GM19238 (cell line): Measurements from ENCODE around the gene VWA8.
A peak's percentile ranks its signal among the peaks of the same experiment; 100 is the strongest.
"Not testable (repeated sequence)": the region's sequence is repeated elsewhere in the genome, so short reads cannot be mapped to it uniquely, and the experiment has no call there.

Experiments
- DNase-seq: peaks from one replicate; pipeline ENCODE4 v3.0.0; 2011; ENCODE audit warnings: low spot score; ENCODE audit not compliant: insufficient read length

The VWA8 gene

DNA sequence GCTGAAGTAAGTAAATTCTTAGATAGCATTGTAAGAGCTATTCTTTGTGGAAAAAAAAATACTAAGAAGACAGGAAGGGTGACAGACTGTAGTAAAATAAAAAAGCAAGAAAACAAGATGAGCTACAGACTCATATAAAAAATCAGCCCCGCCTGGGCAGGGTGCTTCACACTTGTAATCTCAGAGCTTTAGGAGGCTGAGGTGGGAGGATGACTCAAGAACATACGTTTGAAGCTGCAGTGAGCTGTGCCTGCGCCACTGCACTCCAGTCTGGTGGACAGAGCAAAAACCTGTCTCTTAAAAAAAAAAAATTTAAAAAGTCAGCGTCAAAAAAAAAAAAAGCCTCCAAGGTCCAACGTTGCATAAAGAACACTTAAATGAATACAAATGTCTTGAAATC lies 102.1 kb downstream of the VWA8 start:
- no peak for DNase-seq

DNA sequence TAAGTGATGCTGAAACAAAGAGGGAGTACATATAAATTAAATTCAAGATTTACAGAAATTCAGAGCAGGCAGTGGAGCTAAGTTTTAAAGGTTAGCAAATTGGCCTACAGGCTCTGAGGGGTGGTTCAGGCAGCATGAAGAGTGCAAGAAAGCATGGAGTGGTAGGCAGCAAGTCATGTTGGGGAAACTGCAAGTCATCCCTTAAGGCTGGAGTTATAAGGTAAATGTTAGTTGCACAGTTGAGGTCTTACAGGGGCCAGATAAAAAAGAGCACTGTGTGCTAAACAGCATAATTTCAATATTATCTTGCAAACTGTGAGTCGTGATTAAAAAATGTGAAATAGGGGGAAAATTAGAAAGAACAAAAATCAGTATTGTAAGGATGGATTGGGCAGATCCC lies 106.2 kb downstream of the VWA8 start:
- DNase-seq = no peak

DNA sequence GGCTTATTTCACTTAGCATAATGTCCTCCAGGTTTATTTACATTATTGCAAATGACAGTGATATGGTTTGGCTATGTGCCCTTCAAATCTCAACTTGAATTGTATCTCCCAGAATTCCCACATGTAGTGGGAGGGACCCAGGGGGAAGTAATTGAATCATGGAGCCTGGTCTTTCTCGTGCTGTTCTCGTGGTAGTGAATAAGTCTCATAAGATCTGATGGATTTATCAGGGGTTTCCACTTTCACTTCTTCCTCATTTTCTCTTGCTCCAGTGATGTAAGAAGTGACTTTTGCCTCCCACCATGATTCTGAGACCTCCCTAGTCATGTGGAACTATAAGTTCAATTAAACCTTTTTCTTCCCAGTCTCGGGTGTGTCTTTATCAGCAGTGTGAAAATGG lies 109.6 kb downstream of the VWA8 start:
- no peak for DNase-seq

DNA sequence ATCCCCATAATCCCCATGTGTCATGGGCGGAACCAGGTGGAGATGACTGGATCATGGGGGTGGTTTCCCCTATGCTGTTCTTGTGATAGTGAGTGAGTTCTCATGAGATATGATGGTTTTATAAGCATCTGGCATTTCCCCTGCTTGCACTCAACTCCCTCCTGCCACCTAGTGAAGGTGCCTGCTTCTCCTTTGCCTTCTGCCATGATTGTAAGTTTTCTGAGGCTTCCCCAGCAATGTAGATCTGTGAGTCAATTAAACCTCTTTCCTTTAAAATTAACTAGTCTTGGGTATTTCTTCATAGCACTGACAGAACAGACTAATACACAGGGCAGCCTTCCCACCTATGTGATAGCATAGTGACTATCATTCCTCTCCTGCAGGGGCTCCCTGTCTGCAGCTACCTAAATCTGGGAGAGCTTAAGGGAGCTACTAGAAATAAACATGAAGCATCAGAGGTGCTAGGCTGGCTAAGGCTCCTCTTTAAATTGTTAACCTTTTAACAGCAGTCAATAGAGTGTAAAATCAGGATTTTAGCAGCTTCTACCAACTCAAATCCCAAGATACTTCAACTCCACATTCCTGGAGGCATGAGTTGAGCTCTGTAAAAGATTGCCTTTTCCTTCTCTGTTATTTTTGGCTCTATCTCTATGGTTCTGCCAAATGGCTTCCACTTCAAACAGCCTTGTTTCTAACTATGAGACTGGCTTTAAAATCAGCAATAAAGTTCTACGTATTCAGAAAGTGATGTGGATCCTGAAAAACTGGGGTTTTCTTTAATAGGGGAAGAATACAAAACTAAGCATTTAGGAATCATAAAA lies 112.3 kb downstream of the VWA8 start:
- no peak for DNase-seq

DNA sequence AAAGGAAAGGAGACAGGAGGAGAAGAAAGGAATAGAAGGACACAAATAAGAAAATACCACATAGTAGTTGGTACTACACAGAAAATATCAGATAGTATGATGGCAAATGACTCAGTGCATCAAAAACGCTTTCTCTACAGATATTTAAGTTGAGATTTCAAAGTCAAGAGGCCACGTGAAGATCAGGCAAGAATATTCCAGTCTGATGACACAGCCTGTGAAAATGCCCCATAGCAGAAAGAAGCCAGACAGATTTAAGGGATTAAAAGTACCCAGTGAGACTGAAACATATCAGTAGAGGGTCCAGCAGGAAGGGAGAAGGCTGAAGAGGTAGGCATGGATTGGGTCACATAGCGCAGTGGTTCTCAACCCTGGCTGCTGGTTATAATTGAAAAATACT lies 113.7 kb downstream of the VWA8 start:
- no peak for DNase-seq

DNA sequence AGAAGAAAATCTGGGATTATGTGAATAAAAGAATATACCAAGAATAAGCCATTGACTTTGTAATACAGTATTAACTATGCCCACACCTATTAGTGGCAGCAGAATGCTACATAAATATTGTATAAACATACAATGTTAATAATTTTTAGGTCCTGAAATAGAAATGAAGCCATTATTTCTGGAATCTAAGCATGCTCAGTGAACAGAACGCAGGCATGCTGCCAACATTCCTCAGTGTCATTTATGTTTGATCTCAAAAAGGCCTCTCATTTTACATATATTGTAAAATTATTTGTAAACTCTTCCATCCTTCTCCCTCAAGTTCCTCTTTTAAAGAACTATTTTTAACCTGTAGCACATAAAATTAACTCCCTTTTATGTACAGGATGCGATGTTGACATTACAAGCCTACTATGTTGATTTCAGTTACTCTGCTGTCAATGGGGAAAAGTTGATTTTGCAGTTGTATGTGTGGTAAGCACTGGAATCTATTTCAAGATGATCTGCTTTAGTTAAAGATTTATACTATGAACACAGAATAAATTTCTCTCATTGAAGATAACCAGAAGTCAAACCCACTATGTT lies 118.8 kb downstream of the VWA8 start:
- DNase-seq = no peak

DNA sequence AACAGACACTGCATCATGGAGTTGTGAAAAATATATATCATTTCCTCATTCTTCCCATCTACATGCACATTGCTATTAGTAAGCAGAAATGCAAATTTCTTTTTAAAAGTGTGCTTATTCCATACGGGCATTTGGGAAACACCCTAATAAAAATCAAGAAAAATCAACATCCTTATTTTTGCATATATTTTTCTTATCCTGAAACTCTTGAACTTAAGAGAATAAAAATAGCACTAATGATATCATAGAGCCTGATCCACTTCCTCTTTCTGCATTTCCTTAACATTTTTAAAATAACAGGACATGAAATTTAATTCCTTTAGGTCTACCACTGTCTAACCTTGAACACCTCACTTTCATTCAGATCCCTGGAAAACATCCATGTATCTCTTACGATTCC lies 123.3 kb downstream of the VWA8 start:
- no peak for DNase-seq

DNA sequence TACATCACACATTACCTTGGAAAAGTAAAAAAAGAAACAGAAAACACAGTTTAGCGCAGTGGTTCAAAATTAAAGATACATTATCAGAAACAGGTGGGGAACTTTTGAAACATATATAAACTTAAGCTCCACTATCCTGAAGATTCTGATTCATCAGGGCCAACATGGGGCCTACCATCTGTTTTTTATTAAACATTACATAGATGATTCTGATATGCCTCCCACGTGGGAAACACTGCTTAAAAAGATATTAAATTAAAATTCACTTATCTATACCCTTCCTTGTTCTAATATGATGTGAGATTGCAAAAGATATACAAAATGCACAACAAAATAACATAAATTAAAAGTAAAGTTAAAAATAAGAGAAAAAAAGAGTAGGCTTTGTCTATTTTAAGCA lies 125.0 kb downstream of the VWA8 start:
- DNase-seq = no peak

DNA sequence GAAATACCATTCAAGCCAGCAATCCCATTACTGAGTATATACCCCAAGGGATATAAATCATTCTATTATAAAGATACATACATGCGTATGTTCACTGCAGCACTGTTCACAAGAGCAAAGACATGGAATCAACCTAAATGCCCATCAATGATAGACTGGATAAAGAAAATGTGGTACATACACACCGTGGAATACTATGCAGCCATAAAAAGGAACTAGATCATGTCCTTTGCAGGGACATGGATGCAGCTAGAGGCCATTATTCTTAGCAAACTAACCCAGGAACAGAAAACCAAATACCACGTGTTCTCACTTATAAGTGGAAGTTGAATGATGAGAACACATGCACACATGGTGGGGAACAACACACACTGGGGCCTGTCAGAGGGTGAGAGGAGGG lies 126.2 kb downstream of the VWA8 start:
- not testable (repeated sequence) for DNase-seq

DNA sequence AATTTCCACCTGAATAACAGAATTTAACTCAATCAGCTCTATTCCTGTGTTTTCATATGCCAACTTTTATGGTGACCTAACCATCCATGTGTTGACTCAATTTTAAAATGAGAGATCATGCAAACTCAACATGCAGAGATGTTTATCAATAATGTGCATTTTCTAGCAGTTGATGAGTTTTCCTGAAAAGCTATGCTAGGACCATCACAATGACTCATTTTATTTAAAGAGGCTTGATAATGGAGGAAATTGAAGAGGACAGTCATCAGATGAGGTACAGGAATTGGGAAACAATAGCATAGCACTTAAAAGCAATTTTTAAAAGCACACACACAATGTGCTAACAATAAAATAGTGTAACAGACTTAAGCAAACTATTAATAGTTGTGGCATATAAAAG lies 127.1 kb downstream of the VWA8 start:
- no peak for DNase-seq

DNA sequence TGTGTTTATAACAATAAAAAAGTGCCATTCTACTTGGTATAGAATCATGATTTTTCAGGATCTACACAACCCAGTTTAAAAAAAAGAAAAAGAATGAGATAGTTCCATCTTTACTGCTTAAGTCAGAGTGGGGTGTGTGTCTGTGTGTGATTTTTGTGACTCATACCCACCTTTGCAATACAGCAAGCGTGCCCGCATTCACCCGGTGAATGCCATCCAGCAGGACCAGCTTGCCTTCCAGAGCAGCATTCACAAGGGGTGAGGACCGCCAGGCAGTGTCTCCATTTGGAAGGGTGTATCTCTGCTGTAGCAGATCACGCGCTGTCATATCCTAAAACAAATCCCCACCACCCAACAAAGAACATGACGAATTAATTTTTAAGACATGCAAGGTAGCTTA lies 127.7 kb downstream of the VWA8 start:
- DNase-seq = no peak

DNA sequence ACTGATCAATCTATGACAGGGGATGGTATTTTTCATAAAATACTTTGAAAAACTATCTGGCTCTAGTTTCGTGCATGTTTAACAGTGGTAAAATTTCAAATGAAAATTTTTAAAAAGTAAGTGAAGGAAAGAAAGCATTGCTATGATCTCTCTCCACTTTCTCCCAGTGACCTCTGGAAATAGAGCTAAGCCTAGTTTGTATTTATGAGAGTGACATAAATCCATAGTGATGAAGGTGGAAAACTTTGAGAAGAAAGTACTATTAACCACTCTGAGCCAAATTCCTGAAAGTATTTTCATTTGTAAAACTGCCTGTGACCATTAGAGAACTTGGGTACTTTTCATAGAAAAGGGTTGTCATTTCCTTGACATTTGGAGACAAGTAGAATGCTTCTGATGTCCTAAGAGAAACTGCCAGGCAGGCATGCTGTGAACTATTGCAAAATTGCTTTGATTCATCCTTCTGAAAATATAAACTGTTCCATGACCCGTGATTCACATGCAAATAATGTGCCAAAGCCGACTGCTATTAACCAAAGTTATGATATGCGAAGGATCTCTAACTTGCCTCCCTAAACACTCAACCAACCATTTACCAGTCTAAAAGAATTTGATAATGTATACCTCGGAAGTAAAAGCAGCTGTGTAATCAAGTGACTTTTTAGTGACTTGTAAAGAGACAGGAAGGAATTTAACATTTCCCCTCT lies 133.2 kb downstream of the VWA8 start:
- no peak for DNase-seq

DNA sequence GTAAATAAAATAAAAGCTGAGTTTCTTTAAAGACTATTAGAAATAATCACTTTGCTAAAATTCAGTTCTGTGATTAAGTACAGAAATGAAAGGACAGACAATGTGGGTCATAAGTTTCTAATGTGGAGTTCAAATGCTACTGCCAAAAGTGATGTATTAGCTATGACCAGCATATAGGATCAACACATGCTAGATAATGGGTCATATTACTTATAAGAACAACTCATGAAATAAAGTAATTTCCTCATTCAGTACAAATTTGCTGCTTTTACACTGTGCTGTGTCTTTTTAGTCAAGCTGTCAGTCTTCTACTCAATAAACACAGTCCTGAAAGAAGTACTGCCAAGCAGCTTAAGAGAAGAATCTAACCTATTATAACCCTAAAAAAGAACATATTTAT lies 135.2 kb downstream of the VWA8 start:
- no peak for DNase-seq

DNA sequence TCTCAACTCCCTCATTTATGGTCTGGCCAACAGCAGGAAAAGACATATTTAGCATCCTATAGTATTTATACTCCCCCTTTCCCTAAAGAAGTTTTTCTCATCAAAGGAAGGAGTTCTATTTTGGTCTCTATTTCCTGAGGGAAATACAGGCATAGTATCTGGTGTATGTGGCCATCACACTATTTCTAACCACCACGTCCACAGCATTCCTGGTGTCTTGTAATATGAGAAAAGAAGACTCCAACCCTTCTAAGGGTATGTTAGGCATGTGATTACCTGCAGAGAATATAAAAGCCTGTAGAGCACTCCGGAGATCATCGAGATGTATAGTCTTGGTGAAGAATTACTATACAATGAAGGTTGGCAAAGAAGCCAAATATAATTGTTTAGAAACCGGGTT lies 137.4 kb downstream of the VWA8 start:
- DNase-seq = no peak

DNA sequence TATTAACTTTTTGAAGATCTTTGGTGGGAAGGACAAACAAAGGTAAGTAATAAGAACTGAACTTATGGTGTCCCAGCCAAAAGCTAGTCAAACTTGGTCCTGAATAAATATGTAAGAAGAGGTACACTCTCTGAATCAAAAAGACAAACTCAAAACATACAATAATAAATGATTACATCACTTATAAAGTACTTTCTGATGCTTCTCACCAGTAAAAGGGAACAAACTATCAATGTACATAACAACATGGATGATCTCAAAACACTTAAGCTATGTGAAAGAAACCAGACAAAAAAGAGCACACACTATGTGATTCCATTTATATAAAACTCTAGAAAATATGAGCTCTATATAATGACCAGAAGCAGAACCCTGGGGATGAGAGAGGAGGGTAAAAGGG lies 138.3 kb downstream of the VWA8 start:
- no peak for DNase-seq

DNA sequence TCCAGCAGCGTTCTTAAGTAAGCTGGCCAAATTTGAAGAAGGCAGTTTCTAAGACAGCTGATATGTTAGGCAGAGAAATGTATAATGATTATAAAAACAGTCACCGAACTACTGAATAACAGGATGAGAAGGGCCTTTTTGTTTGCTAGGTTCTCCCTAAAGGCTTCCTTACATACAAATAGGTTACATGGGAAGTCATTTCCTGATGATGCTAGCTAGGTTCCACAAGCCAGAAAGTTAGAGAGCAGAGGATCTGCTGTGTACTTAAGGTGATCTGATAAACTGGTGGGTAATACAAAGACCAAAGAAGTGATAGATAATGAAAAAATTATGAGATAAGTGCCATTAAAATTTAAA lies 139.7 kb downstream of the VWA8 start:
- no peak for DNase-seq

DNA sequence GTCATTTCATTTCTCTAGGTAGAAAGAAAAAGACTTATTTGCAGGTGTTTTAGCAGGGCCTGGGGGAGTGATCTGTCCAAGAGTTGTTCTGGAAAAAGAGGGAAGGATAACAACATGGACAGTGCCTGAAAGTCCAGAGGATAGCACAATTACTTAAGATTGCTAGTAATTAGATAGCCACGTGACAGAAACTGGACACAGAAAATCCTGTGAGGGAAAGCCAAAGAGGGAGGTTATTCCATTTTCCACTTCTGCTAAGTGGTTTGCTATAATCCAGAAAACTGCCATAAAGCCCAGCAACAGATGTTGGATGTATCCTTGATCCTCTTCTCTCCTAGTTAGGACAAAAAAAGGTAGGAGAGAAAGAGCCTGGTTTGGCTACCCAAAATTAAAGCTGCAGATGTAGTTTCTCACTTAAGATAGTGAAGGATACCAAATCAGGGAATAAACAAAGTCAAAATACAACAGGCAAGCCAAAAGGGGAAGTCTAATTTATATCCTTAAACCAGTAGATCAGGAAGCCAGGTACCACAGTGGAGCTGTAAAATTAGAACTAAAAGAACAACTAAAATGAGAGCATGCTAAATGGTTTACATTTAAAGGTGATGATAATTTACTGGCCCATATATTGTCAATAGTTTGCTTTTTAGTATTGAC lies 140.2 kb downstream of the VWA8 start:
- no peak for DNase-seq

DNA sequence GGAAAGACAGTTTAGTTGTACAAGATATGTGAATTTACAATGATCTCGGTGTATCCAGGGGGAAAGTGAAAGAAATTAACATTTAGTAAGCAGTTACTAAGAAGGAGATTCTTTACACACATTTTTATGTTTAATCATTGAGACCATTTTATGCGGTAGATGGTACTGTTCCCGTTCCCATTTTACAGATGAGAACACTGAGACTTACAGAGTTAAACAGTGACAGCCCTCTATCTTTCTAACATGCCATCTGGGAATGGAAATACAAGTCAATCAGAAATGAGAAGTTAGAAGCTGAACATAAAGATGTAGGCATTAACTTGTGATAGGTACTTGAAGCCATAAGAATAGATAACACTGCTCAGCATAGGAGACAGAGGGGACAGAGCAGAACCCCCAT lies 144.9 kb downstream of the VWA8 start:
- no peak for DNase-seq

DNA sequence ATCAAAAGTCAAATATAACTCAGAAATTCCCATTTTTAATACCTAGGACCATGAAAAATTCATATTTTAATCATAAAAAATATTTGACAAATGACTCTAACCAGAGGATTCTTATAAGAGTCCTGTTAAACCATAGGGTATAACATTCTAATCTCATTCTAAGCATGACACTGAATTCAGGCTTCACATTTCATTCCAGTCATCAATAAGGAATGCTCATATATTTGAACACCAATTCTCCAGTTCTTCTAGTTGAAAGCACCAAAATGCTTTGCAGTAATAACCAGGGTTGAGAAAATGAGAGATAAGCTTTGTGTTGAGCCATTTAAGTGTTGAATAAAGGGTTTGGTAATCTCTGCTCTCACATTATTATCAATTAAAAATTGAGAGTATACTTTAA lies 147.5 kb downstream of the VWA8 start:
- DNase-seq = no peak

DNA sequence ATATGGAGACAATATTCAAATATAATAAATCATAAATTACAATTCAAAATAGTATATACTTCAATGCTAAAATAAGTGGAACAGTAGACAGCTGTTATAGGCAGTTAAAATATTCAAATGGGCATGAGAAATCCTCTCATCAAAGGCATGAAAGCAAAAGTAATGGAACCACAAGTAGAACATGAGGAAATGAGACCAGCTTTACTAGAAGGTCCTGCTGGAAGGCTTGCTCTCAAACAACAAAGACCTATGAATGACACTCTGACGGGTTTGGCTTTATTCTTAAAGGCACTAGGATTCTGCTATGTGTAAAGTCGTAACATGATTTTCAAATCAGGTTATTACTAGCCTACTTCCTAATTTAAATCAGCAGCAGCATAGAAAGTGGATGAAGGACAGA lies 148.1 kb downstream of the VWA8 start:
- DNase-seq = peak; percentile 9

DNA sequence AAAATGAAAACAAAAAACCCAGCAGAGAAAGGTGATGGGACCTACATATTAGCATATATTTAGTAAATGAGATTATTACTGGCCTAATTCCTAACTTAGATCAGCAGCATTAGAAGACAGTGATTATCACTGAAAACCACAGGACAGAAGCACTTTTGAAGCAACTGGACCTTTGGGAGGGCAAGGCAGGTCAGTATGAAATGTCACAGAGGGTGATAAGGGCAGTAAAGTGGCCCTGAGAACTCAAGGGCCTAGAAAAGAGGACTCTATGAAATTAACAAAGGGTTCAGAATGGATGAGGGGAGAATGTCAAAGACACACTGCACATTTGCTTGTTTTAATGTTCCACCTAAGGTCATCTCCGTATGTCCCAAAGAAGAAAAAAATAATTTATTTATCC lies 148.7 kb downstream of the VWA8 start:
- no peak for DNase-seq

DNA sequence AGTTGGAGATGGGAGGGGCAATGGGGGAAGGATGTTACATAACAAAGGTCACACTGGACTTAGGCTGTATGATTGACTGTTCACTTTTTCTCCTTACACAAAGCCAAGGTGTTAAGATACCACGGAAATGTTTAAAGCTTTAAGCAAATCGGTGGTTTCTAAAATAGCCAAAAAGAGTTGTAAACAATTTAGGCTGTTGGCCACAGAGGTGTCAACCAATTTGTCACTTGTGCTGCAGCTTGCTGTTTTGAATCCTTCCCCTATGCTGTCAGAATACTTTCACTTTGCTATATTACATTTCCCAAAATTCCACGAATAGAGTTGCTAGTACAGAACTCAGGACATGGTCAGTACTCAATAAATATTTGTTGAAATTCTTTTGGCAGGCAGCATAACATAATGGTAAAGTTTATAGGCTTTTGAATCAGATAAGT lies 149.3 kb downstream of the VWA8 start:
- peak; percentile 13 for DNase-seq
